Measurements from ENCODE around the gene ATP2B2. TPM values are rescaled to one million over a fixed set of nuclear protein-coding genes. Genes with fewer than 3 reads are reported as not detected.

ATP2B2 gene
- total and polyA plus RNA-seq, 2 donors (not counting 1 experiment from before 2014, with no cell fraction given) = not detected

- Histone ChIP-seq H3K9me3 (ENCODE audit: control extremely low read depth in 1 of 3, control insufficient read depth in 2 of 3, insufficient read depth in 1 of 3, low read length in 2 of 3) (peaks cover 0 to 3% (median 0%) of the 10 kb centered on the region in 3 donors), H3K4me1 (ENCODE audit: control insufficient read depth in 2 of 2, insufficient read depth in 2 of 2, low read length in 2 of 2) (peaks cover 10 to 27% of the 10 kb centered on the region in 2 donors), H3K27ac (ENCODE audit: low read length in 2 of 2) (no peak overlapping the region), H3K9ac (ENCODE audit: low read length) (no peak overlapping the region), H3K4me2 (replicated peaks; ENCODE audit: low read depth, low read length, poor library complexity, severe bottlenecking) (no peak overlapping the region), H2AFZ (ENCODE audit: insufficient read depth, low read depth, low read length, poor library complexity, severe bottlenecking) (no peak overlapping the region), H3K4me3 (ENCODE audit: control extremely low read depth in 1 of 5, extremely low read depth in 1 of 5, insufficient read depth in 1 of 5, low read depth in 2 of 5, low read length in 4 of 5) (no peak overlapping the region), H3K36me3 (replicated peaks in 1 of 2; ENCODE audit: control extremely low read depth in 1 of 2, control insufficient read depth in 1 of 2, extremely low read depth in 1 of 2, insufficient read depth in 2 of 2, low read length in 1 of 2) (no peaks in the 10 kb centered on the region), H3K27me3 (replicated peaks in 1 of 4; ENCODE audit: control extremely low read depth in 1 of 4, control insufficient read depth in 3 of 4, insufficient read depth in 4 of 4, low read length in 3 of 4) (peaks cover 0 to 4% (median 0%) of the 10 kb centered on the region in 4 experiments), H4K20me1 (ENCODE audit: control insufficient read depth, insufficient read depth, low read length, poor library complexity, severe bottlenecking) (no peaks in the 10 kb centered on the region), H3K79me2 (ENCODE audit: control insufficient read depth, insufficient read depth, low read length) (no peaks in the 10 kb centered on the region)
- peaks cover 49% of the 10 kb centered on the region for H3K4me1 Mint-ChIP-seq
- no peak overlapping the region for H3K27ac Mint-ChIP-seq
- ATAC-seq (ENCODE audit: low read depth) (no peak), DNase-seq (no peak)
- intact Hi-C loops (cut with micrococcal nuclease) = no loop called here
- no peaks in the 10 kb centered on the region for H3K27me3 Mint-ChIP-seq
- no peak overlapping the region for H3K4me3 Mint-ChIP-seq
- ChIA-PET POLR2A (interaction anchor here (0.5 kb wide), 1 partner anchor 432 kb away, joined by 3 read pairs; no protein-coding TSS in a partner anchor), CTCF (interaction anchor here (0.7 to 2.7 kb wide), 2 partner anchors 9 to 386 kb away, joined by 3 to 9 read pairs; no protein-coding TSS in a partner anchor)
- no peaks in the 10 kb centered on the region for H3K9me3 Mint-ChIP-seq (ENCODE audit: insufficient read depth)
- 61% methylated on average over 9 of the region's 14 CpGs for WGBS (ENCODE audit: insufficient coverage)
- TF ChIP-seq CTCF (IDR thresholded peaks at IDR 0.05) = no peak
- TF ChIP-seq EZH2 (IDR thresholded peaks at IDR 0.05; ENCODE audit: borderline replicate concordance, insufficient read depth, low read depth, low read length, poor library complexity, severe bottlenecking) = no peak
These were observed 153.1 kb downstream of the ATP2B2 start for GRCh38 chr3:10352146-10352911.

All from B cell (primary cell).